K562 (cell line): Measurements from ENCODE around the gene MRPL33. TPM values are rescaled to one million over a fixed set of nuclear protein-coding genes. Genes with fewer than 3 reads are reported as not detected.

ENCODE experiments used
- ATAC-seq: fragments of 200-7000 bp; cut with Tn5 transposase; 3 replicates; pipeline ENCODE4 v1.9.1; 2020; ENCODE audit warnings: moderate library complexity
- BruUV-seq: library from RNA; stranded (reverse); fragments of 400-500 nt; replicated peaks from 2 replicates; lab custom pipeline; 2021; lab: Mats Ljungman, UMichigan
- CTCF ChIA-PET: fragments of 300-600 bp; formaldehyde crosslinking; extraction: SDS; loops from one replicate; lab custom pipeline; 2021; ENCODE audit warnings: low intra/inter-chr PET ratio; lab: Yijun Ruan, JAX
- POLR2A ChIA-PET: fragments of 300-600, 350-650 bp; sonication (Branson Sonifier 250); formaldehyde crosslinking; extraction: SDS; loops from one replicate; lab custom pipeline; 2021; ENCODE audit warnings: antibody characterized with exemption, inconsistent platforms; lab: Yijun Ruan, JAX
- DNase-seq, 4 experiments: peaks; one replicate each; pipeline versions ENCODE4 v3.0.0 to v3.0.0-alpha.2; 2011 to 2018; ENCODE audit warnings: low spot score in 3 of 4, mixed read lengths in 3 of 4; ENCODE audit errors: extremely low read depth in 1 of 4
- FAIRE-seq: peaks from 2 replicates; lab custom pipeline; 2011; peaks lifted over from hg19 to GRCh38; lab: Jason Lieb, UNC
- H2AFZ ChIP-seq: 2 replicates; pipeline ENCODE4 v1.6.0; 2011; ENCODE audit warnings: low read depth, low read length, control low read depth, inconsistent platforms
- H3K27ac ChIP-seq: fragments of 200-600 bp; 3 replicates; pipeline ENCODE4 v1.8.0; 2011; ENCODE audit warnings: low read depth, mild to moderate bottlenecking, control low read depth, inconsistent platforms, low read length, moderate library complexity, mixed read lengths; ENCODE audit errors: extremely low read depth
- H3K27me3 ChIP-seq, 2 experiments: fragments of 300-600 bp in 1 of 2; 2 replicates in 1 of 2; 3 replicates in 1 of 2; pipeline versions ENCODE4 v1.6.0 to v1.8.0; 2011; ENCODE audit warnings: inconsistent platforms in 2 of 2, low read length in 2 of 2, mild to moderate bottlenecking in 1 of 2, mixed read lengths in 1 of 2, moderate library complexity in 1 of 2; ENCODE audit not compliant: control insufficient read depth in 2 of 2, insufficient read depth in 2 of 2
- H3K36me3 ChIP-seq: fragments of 300-600 bp; 3 replicates; pipeline ENCODE4 v1.8.0; 2011; ENCODE audit warnings: mild to moderate bottlenecking, low read length, inconsistent platforms; ENCODE audit not compliant: control insufficient read depth, insufficient read depth
- H3K4me1 ChIP-seq, 2 experiments: fragments of 200-600 bp in 1 of 2; replicated peaks in 1 of 2; 2 replicates in 1 of 2; 3 replicates in 1 of 2; pipeline versions ENCODE4 v1.5.1 to v1.8.0; 2011; ENCODE audit warnings: inconsistent platforms in 2 of 2, low read length in 2 of 2, mild to moderate bottlenecking in 1 of 2, mixed read lengths in 1 of 2, moderate library complexity in 1 of 2; ENCODE audit not compliant: control insufficient read depth in 2 of 2, insufficient read depth in 2 of 2
- H3K4me2 ChIP-seq: 2 replicates; pipeline ENCODE4 v1.6.1; 2011; ENCODE audit warnings: low read length, control low read depth, inconsistent platforms, mixed read lengths; ENCODE audit not compliant: insufficient read depth
- H3K4me3 ChIP-seq: fragments of 200-600 bp; sonication (generic), shearing (Covaris generic); 2 replicates; pipeline ENCODE4 v1.5.1; 2016; ENCODE audit warnings: control low read depth, inconsistent platforms
- H3K79me2 ChIP-seq: fragments of 200-600 bp; 3 replicates; pipeline ENCODE4 v1.8.0; 2011; ENCODE audit warnings: low read length, inconsistent platforms; ENCODE audit not compliant: control insufficient read depth, insufficient read depth
- H3K9ac ChIP-seq, 2 experiments: 2 replicates each; pipeline versions ENCODE4 v1.6.0 to v1.6.1; 2011; ENCODE audit warnings: low read depth in 2 of 2, low read length in 2 of 2, control low read depth in 1 of 2, inconsistent platforms in 1 of 2, mild to moderate bottlenecking in 1 of 2, mixed read lengths in 1 of 2; ENCODE audit not compliant: insufficient read depth in 1 of 2
- H3K9me1 ChIP-seq: one replicate; pipeline ENCODE4 v1.6.0; 2011; ENCODE audit warnings: inconsistent platforms, mild to moderate bottlenecking, low read length, moderate library complexity; ENCODE audit not compliant: control insufficient read depth, insufficient read depth
- H3K9me3 ChIP-seq: replicated peaks from 2 replicates; pipeline ENCODE4 v1.5.1; 2011; ENCODE audit warnings: low read depth, low read length, inconsistent platforms; ENCODE audit not compliant: control insufficient read depth, insufficient read depth
- H4K20me1 ChIP-seq: replicated peaks from 2 replicates; pipeline ENCODE4 v1.6.1; 2011; ENCODE audit warnings: low read length, inconsistent platforms, mixed read lengths; ENCODE audit not compliant: control insufficient read depth, insufficient read depth
- GTF2E2 ChIP-seq: fragments of 200-800 bp; sonication (Bioruptor generic); IDR thresholded peaks from 2 replicates; pipeline ENCODE4 v1.6.1; 2016; ENCODE audit warnings: missing genetic modification characterization, missing compliant biosample characterization
- HDAC1 ChIP-seq, 2 experiments: fragments of 450-650 bp; IDR thresholded peaks; 2 replicates each; pipeline ENCODE4 v1.6.1; 2016 to 2017; ENCODE audit warnings: inconsistent platforms in 1 of 2, mild to moderate bottlenecking in 1 of 2, moderate library complexity in 1 of 2
- HDAC6 ChIP-seq: IDR thresholded peaks from 2 replicates; pipeline ENCODE4 v1.6.1; 2012; ENCODE audit warnings: low read depth, mild to moderate bottlenecking, control low read depth, inconsistent platforms, low read length, moderate library complexity
- KDM1A ChIP-seq, 2 experiments: fragments of 450-650 bp; IDR thresholded peaks; 2 replicates each; pipeline ENCODE4 v1.6.1; 2016; ENCODE audit warnings: mild to moderate bottlenecking in 2 of 2
- SUPT5H ChIP-seq: fragments of 450-650 bp; IDR thresholded peaks from 2 replicates; pipeline ENCODE4 v1.6.1; 2016
- ZBTB8A ChIP-seq: fragments of 450-650 bp; IDR thresholded peaks from 2 replicates; pipeline ENCODE4 v1.6.1; 2018; ENCODE audit warnings: mild to moderate bottlenecking, moderate library complexity; ENCODE audit not compliant: partially characterized antibody
- ZC3H4 ChIP-seq: sonication (generic); formaldehyde crosslinking; IDR thresholded peaks from 2 replicates; pipeline ENCODE4 v1.9.0; 2021; ENCODE audit warnings: missing genetic modification reagents, borderline replicate concordance
- ZNF184 ChIP-seq: sonication (generic); formaldehyde crosslinking; IDR thresholded peaks from 2 replicates; pipeline ENCODE4 v1.5.0; 2020; ENCODE audit warnings: missing genetic modification reagents
- WGBS: fragments of 100-300 bp; shearing (Covaris generic); methylation state at CpG from one replicate; pipeline ENCODE4 v1.1.6; 2016; ENCODE audit warnings: low coverage, mixed read lengths; ENCODE audit not compliant: insufficient coverage; ENCODE audit errors: missing lambda C conversion rate; 5-methylcytosine and 5-hydroxymethylcytosine counted together
- in situ Hi-C: fragments of 300-500 bp; cut with MboI; formaldehyde crosslinking; loops from 4 replicates; pipeline ENCODE4 v1.15.0; 2018; ENCODE audit warnings: inconsistent platforms, mixed read lengths
- intact Hi-C: fragments of 100-400 bp; cut with micrococcal nuclease; formaldehyde crosslinking; loops from 2 replicates; pipeline ENCODE4 v1.14.2; 2022
- polyA plus RNA-seq, 8 experiments: library from polyadenylated mRNA; depleted of rRNA in 4 of 8; stranded (reverse) in 5 of 8; unstranded in 3 of 8; fragments of >200 nt; fragmentation: Nextera tagmentation in 2 of 8; fragmentation: Illumina TruSeq in 1 of 8; extraction: Ambion mirVana in 2 of 8; extraction: Trizol in 1 of 8; gene quantifications; 2 replicates each; pipeline versions ENCODE4 v1.2.1 to v1.2.3, GENCODE V29; 2011 to 2014; ENCODE audit warnings: inconsistent platforms in 1 of 8, missing spikeins in 1 of 8
- total RNA-seq, 7 experiments: library from RNA; depleted of rRNA in 6 of 7; stranded (reverse); fragments of >200 nt in 6 of 7; fragmentation: Illumina TruSeq in 2 of 7; extraction: Trizol in 2 of 7; gene quantifications; 2 replicates each; pipeline versions ENCODE4 v1.2.1 to v1.2.3, GENCODE V29; 2011 to 2021; ENCODE audit warnings: low replicate concordance in 1 of 7
- TF ChIP-seq, protein P1 (sequence below), 2 experiments: IDR thresholded peaks; 2 replicates each; pipeline ENCODE4 v1.6.1; 2012; ENCODE audit warnings: improper control_type of control experiment in 2 of 2, low read depth in 2 of 2, low read length in 2 of 2, borderline replicate concordance in 1 of 2
- TF ChIP-seq, protein P2 (sequence below), 2 experiments: IDR thresholded peaks; 2 replicates each; pipeline ENCODE4 v1.6.1; 2011; ENCODE audit warnings: borderline replicate concordance in 1 of 2, control low read depth in 1 of 2, low read depth in 1 of 2, low read length in 1 of 2, mild to moderate bottlenecking in 1 of 2, mixed read lengths in 1 of 2, moderate library complexity in 1 of 2; ENCODE audit not compliant: insufficient read depth in 1 of 2, insufficient read length in 1 of 2, poor library complexity in 1 of 2, severe bottlenecking in 1 of 2; ENCODE audit errors: extremely low read depth in 1 of 2
- TF ChIP-seq, protein P3 (sequence below): sonication (generic); formaldehyde crosslinking; IDR thresholded peaks from 2 replicates; pipeline ENCODE4 v1.9.0; 2022; ENCODE audit warnings: mild to moderate bottlenecking, missing genetic modification reagents
- TF ChIP-seq, protein P4 (sequence below): sonication (generic); formaldehyde crosslinking; IDR thresholded peaks from 2 replicates; pipeline ENCODE4 v1.8.0; 2022; ENCODE audit warnings: mild to moderate bottlenecking, missing genetic modification reagents

Gene MRPL33
- total and polyA plus RNA-seq, 9 of the 15 experiments (the other 6 are each of a cell fraction or from before 2014, with no cell fraction given), result 68.3 to 338 (median 226) TPM

DNA sequence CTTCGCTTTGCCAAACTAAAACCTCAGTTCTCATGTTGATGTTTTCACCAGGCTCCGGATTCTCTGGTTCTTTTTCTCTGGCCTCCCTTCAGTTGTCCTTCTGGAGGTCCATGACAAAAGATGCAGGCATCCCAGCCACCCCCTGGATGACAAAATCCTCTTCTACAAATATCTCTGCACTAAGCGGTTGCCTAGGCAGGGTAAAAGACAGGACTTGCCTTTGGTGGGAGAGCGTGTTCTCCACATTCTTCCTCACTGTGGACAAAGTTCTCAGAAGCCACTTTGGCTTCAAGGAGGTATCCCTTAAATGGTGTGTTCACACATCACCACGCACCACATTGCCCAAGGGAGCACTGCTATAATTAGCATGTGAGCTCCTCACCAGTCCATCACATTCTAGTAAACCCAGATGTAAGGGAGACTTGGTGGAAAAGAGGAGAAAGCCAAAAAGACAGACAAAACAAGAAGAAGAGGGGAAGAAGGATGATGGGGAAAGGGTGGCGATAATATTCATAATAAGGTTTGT lies 23.6 kb upstream of the MRPL33 start:
- 1% methylated on average over 6 of the region's 6 CpGs for WGBS
- Histone ChIP-seq H3K27ac (no peak overlapping the region), H3K9me1 (no peaks in the 10 kb centered on the region), H3K9ac (no peak overlapping the region), H2AFZ (no peak overlapping the region), H3K36me3 (no peaks in the 10 kb centered on the region), H3K4me1 (peaks cover 7 to 9% of the 10 kb centered on the region in 2 experiments), H3K9me3 (peaks cover 6% of the 10 kb centered on the region), H3K79me2 (no peaks in the 10 kb centered on the region), H4K20me1 (no peaks in the 10 kb centered on the region), H3K27me3 (no peaks in the 10 kb centered on the region), H3K4me2 (no peak overlapping the region), H3K4me3 (no peak overlapping the region)
- BruUV-seq, result no TSS peak
- in situ Hi-C loops (no loop called here), intact Hi-C loops (no loop called here)
- ATAC-seq (no peak), FAIRE-seq (no peak), DNase-seq (no peak)
- ChIA-PET CTCF (no interaction called here), POLR2A (no interaction called here)
- no peak for TF ChIP-seq ZBTB8A
- TF ChIP-seq GTF2E2 (tag), result no peak
- TF ChIP-seq, protein P1, sequence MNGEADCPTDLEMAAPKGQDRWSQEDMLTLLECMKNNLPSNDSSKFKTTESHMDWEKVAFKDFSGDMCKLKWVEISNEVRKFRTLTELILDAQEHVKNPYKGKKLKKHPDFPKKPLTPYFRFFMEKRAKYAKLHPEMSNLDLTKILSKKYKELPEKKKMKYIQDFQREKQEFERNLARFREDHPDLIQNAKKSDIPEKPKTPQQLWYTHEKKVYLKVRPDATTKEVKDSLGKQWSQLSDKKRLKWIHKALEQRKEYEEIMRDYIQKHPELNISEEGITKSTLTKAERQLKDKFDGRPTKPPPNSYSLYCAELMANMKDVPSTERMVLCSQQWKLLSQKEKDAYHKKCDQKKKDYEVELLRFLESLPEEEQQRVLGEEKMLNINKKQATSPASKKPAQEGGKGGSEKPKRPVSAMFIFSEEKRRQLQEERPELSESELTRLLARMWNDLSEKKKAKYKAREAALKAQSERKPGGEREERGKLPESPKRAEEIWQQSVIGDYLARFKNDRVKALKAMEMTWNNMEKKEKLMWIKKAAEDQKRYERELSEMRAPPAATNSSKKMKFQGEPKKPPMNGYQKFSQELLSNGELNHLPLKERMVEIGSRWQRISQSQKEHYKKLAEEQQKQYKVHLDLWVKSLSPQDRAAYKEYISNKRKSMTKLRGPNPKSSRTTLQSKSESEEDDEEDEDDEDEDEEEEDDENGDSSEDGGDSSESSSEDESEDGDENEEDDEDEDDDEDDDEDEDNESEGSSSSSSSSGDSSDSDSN (IDR thresholded peaks at IDR 0.05; ENCODE audit: borderline replicate concordance in 1 of 2, low read depth in 2 of 2, low read length in 2 of 2), result no peak
- no peak for TF ChIP-seq ZNF184 (CRISPR knock-in tag)
- no peak for TF ChIP-seq SUPT5H
- no peak for TF ChIP-seq KDM1A (IDR thresholded peaks at IDR 0.05)
- no peak for TF ChIP-seq HDAC6
- TF ChIP-seq ZC3H4 (CRISPR knock-in tag), result no peak
- TF ChIP-seq, protein P2, sequence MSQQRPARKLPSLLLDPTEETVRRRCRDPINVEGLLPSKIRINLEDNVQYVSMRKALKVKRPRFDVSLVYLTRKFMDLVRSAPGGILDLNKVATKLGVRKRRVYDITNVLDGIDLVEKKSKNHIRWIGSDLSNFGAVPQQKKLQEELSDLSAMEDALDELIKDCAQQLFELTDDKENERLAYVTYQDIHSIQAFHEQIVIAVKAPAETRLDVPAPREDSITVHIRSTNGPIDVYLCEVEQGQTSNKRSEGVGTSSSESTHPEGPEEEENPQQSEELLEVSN (IDR thresholded peaks at IDR 0.05; ENCODE audit: borderline replicate concordance in 1 of 2, extremely low read depth in 1 of 2, insufficient read depth in 1 of 2, insufficient read length in 1 of 2, low read depth in 1 of 2, low read length in 1 of 2, poor library complexity in 1 of 2, severe bottlenecking in 1 of 2), result no peak
- TF ChIP-seq, protein P3, sequence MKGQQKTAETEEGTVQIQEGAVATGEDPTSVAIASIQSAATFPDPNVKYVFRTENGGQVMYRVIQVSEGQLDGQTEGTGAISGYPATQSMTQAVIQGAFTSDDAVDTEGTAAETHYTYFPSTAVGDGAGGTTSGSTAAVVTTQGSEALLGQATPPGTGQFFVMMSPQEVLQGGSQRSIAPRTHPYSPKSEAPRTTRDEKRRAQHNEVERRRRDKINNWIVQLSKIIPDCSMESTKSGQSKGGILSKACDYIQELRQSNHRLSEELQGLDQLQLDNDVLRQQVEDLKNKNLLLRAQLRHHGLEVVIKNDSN, result no peak
- TF ChIP-seq, protein P4, sequence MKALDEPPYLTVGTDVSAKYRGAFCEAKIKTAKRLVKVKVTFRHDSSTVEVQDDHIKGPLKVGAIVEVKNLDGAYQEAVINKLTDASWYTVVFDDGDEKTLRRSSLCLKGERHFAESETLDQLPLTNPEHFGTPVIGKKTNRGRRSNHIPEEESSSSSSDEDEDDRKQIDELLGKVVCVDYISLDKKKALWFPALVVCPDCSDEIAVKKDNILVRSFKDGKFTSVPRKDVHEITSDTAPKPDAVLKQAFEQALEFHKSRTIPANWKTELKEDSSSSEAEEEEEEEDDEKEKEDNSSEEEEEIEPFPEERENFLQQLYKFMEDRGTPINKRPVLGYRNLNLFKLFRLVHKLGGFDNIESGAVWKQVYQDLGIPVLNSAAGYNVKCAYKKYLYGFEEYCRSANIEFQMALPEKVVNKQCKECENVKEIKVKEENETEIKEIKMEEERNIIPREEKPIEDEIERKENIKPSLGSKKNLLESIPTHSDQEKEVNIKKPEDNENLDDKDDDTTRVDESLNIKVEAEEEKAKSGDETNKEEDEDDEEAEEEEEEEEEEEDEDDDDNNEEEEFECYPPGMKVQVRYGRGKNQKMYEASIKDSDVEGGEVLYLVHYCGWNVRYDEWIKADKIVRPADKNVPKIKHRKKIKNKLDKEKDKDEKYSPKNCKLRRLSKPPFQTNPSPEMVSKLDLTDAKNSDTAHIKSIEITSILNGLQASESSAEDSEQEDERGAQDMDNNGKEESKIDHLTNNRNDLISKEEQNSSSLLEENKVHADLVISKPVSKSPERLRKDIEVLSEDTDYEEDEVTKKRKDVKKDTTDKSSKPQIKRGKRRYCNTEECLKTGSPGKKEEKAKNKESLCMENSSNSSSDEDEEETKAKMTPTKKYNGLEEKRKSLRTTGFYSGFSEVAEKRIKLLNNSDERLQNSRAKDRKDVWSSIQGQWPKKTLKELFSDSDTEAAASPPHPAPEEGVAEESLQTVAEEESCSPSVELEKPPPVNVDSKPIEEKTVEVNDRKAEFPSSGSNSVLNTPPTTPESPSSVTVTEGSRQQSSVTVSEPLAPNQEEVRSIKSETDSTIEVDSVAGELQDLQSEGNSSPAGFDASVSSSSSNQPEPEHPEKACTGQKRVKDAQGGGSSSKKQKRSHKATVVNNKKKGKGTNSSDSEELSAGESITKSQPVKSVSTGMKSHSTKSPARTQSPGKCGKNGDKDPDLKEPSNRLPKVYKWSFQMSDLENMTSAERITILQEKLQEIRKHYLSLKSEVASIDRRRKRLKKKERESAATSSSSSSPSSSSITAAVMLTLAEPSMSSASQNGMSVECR (CRISPR knock-in tag), result no peak
- no peak for TF ChIP-seq HDAC1 (IDR thresholded peaks at IDR 0.05)
